Dermis blood vessel endothelial cell (primary cell): ENCODE data around the gene CP. TPM values are rescaled to one million over a fixed set of nuclear protein-coding genes. Genes with fewer than 3 reads are reported as not detected.

Source experiments
- total RNA-seq: library from RNA; depleted of rRNA; stranded (reverse); fragments of >200 nt; gene quantifications from 2 replicates; pipeline ENCODE4 v1.2.3, GENCODE V29; 2014

Gene CP
- total RNA-seq, 1 donor from 2014 or later: 1.0 TPM

Other genes with a start within 250 kb of the CP start
- 38.6 and 48.0 TPM in 2 replicates for gene GYG1, start 230.3 kb downstream of the CP start, total RNA-seq
- gene HLTF, start 135.3 kb downstream of the CP start, total RNA-seq: 26.7 and 30.9 TPM in 2 replicates
- gene HPS3, start 92.2 kb downstream of the CP start, total RNA-seq: 20.5 and 22.3 TPM in 2 replicates
- 363 and 529 TPM in 2 replicates for gene TM4SF18, start 111.8 kb upstream of the CP start, total RNA-seq
- gene TM4SF1, start 155.8 kb upstream of the CP start, total RNA-seq: 921 and 1,047 TPM in 2 replicates